HG03097 (cell line): Measurements from ENCODE around the gene RPS16.

ENCODE experiments used
- ATAC-seq: cut with Tn5 transposase; IDR thresholded peaks from one replicate; pipeline ENCODE4 v1.9.1; 2021; ENCODE audit not compliant: unreplicated experiment, low FRiP score

RPS16 gene

GRCh38 chr19:39390451-39390750 is 45.3 kb downstream of the RPS16 start:
- no peak for ATAC-seq

GRCh38 chr19:39389631-39390414 is 45.9 kb downstream of the RPS16 start:
- ATAC-seq = no peak

- no peak for ATAC-seq
These were observed 47.1 kb downstream of the RPS16 start for GRCh38 chr19:39388657-39389056.

GRCh38 chr19:39386557-39386956 is 49.2 kb downstream of the RPS16 start:
- no peak for ATAC-seq

GRCh38 chr19:39385629-39386411 is 49.9 kb downstream of the RPS16 start:
- ATAC-seq = no peak

- ATAC-seq = no peak
These were observed 50.7 kb downstream of the RPS16 start for GRCh38 chr19:39384839-39385568.
